Stimulated activated naive B cell treated with anti-CD40 and anti-IgM and Interleukin-4, amounts not matched to agents 10 μg/mL and 1 μg/mL and 100 μg/mL, for 72 hours (primary cell): ENCODE results near the gene MARCHF6.
A peak's percentile ranks its signal among the peaks of the same experiment; 100 is the strongest.

ENCODE experiments used
- ATAC-seq, 2 donors: fragments of 150-1000 bp; cut with Tn5 transposase; replicated peaks; 2 replicates each; pipeline ENCODE4 v1.10.0; 2021; ENCODE audit warnings: moderate library complexity in 1 of 2
- DNase-seq: peaks from one replicate; pipeline ENCODE4 v3.0.0; 2021
- H3K27ac Mint-ChIP-seq: one replicate; pipeline ENCODE4 v1.8.0; 2022; ENCODE audit warnings: mild to moderate bottlenecking, mixed read lengths
- H3K27me3 Mint-ChIP-seq, 2 donors: one replicate each; pipeline ENCODE4 v1.8.0; 2022; ENCODE audit warnings: mixed read lengths in 2 of 2
- H3K36me3 Mint-ChIP-seq, 2 donors: one replicate each; pipeline ENCODE4 v1.8.0; 2022; ENCODE audit warnings: mixed read lengths in 2 of 2, mild to moderate bottlenecking in 1 of 2
- H3K4me1 Mint-ChIP-seq, 2 donors: one replicate each; pipeline ENCODE4 v1.8.0; 2022; ENCODE audit warnings: mixed read lengths in 2 of 2, mild to moderate bottlenecking in 1 of 2
- H3K4me3 Mint-ChIP-seq, 2 donors: one replicate each; pipeline ENCODE4 v1.8.0; 2022; ENCODE audit warnings: mild to moderate bottlenecking in 2 of 2, mixed read lengths in 2 of 2, moderate library complexity in 1 of 2
- H3K9me3 Mint-ChIP-seq, 2 donors: one replicate each; pipeline ENCODE4 v1.8.0; 2022; ENCODE audit warnings: mixed read lengths in 2 of 2, mild to moderate bottlenecking in 1 of 2

The MARCHF6 gene

DNA sequence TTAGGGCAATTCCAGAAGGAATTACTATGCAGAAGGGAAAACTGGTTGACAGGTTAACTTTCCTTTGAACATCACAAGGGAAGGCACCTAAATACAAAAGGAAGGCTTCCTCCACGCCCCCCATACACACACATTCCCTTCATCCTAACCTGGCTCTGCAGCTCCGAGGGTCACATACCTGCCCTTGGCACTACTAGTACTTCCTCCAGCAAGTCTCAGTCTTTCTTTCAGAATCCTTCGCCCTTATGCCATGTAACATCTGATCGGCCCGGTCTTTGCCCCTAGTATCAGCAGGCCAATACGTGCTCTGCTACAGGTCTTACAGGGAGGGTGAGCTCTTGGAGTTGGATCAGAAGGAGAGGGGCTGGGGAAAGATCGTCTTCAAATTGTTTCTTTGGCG lies 1.6 kb upstream of the MARCHF6 start:
- H3K27me3 Mint-ChIP-seq = no peaks in the 10 kb centered on the region
- H3K9me3 Mint-ChIP-seq = no peaks in the 10 kb centered on the region
- H3K4me3 Mint-ChIP-seq = peak overlapping the region; percentile 54 to 94
- DNase-seq = no peak
- H3K4me1 Mint-ChIP-seq = peaks cover 6 to 17% of the 10 kb centered on the region in 2 donors
- peaks cover 0 to 5% of the 10 kb centered on the region in 2 donors for H3K36me3 Mint-ChIP-seq
- ATAC-seq = no peak
- peak overlapping the region; percentile 99 for H3K27ac Mint-ChIP-seq

DNA sequence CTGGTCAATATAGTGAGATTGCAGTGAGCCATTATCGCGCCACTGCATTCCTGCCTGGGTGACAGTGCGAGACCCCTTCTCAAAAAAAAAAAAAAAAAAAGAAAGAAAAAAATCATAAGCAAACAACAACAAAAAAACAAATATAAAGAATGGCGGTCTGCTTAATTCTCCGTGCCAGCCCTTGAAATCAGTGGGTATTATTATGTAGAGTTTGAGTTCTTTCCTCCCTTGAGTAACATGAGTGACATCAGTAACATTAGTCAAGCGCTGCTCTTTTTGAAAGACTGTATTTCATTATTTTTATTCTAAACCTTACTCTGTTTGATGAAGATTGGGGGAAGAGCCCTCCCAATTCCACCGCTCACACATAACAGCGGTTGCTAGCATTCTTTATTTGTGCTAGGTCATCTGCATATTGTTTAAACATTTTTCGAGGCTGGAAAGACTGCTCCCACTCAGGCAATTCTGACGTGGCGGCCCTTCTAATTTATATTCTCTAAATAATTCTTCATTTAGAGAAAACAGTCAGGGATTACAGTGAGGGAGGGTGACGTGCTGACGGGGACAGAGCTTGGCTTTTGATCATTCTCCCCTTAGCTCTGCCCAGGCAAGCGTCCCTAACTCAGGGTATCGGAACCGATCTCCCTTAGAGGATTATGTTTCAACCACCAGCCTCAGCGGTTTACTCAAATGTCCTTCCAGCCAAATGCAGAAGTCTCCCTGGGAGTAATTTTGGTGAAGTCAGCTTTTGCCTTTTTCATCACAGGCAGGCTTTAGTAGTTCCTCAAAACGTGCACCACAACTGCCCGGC lies 860 bp upstream of the MARCHF6 start:
- Mint-ChIP-seq H3K36me3 (peaks cover 0 to 5% of the 10 kb centered on the region in 2 donors), H3K9me3 (no peaks in the 10 kb centered on the region), H3K4me1 (peaks cover 6 to 23% of the 10 kb centered on the region in 2 donors), H3K27ac (peak overlapping the region; percentile 99), H3K4me3 (peak overlapping the region; percentile 88 to 94), H3K27me3 (no peaks in the 10 kb centered on the region)
- ATAC-seq (peak in 1 of 2 donors; percentile 64), DNase-seq (peak; percentile 80)

DNA sequence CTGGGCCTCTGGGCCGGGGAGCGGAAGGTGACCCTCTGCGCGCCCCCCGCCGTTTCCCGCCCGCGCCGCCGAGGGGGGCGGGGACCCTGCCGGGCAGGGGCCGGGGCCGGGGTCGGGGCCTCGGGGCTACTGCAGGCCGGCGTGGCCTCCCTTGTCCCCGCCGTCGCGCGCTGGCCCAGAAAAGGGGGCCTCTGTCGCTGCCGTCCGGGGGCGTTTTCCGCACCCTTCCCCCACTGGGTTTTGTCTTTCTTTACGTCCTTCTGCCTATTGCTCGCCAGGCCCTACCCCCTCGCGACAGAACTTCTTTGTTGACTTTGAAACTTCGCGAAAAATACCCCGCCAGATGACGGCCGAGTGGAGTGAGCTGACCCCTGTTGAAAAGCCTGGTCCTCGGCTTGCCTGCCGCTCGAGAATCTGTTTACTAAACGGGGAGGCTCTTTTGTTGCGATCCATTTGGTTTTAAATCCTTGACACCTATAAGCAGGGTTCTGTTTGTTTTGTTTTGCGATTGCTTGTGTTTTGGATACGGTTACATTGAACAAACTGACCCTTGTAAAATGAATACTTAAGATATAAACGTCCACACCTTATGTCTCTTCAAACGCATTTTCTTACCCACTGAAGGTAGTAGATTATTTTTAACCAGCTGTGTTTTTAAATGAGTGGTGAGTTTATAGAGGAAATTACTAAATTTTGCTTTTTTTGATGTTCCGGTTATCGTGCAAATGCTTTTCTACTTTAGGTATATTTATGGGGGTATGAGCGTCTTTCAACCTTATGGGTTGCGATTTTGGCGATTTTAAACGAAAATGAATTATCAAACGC lies 765 bp downstream of the MARCHF6 start:
- Mint-ChIP-seq H3K9me3 (no peaks in the 10 kb centered on the region), H3K4me1 (peaks cover 14 to 29% of the 10 kb centered on the region in 2 donors), H3K36me3 (peaks cover 3 to 9% of the 10 kb centered on the region in 2 donors), H3K27ac (peak overlapping the region; percentile 99), H3K27me3 (no peaks in the 10 kb centered on the region), H3K4me3 (peak overlapping the region; percentile 94 to 98)
- ATAC-seq (peak; percentile 8 to 18), DNase-seq (peak; percentile 56)

DNA sequence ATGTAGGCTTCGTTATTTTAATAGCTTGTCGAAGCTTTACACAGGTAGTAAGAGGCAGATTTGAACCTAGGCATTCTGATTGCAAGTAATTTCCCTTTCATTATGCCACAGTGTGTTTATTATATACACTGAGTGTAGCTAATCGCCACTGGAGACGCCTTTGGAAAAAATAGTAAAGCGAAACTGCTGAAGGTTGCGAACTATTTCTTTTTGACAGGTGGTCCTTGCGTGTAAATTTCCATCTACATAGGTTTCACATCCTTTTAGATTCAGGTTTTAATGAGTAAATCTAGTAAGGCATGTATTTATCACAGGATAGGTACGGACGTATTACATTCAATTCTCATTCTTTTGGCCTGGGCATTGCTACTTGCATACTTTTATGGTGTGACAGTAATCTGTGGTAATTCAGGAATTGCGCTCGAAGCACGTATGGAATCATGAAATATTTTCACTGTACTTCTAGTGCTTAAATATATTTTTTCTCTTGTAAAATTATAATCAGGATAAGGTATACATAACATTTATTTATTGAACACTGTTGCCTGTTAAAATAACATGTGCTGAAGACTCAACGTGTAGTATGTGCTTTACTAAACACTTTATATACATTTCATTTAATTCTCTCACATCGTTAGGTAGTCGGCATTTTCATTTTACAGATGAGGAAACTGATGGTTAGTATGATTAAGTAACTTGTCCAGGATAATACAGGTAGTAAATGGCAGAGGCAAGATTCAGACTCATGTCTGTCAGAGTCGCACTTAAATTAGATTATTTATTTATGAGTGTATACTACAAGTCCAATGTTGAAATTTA lies 1.8 kb downstream of the MARCHF6 start:
- peaks cover 19 to 37% of the 10 kb centered on the region in 2 donors for H3K4me1 Mint-ChIP-seq

DNA sequence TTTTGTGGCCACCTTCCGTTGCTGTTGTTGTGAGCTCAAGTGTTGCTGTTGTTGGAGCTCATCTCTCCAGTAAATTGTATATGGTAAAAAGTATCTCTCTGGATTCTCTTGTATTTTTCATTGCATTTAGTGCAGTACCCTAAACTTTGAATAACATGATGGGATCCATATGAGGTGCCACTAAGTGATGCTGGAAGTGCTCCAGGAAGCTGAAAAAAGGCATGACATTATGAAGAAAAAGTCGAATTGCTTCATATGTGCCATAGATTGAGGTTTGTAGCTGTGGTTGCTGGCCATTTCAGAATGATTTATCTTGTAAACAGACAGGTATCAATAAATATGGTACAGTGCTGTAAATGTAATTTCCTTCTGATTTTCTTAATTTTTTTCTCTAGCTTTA lies 5.5 kb downstream of the MARCHF6 start:
- ATAC-seq (no peak), DNase-seq (no peak)
- no peaks in the 10 kb centered on the region for H3K9me3 Mint-ChIP-seq
- peaks cover 26 to 56% of the 10 kb centered on the region in 2 donors for H3K4me1 Mint-ChIP-seq
- no peak overlapping the region for H3K27ac Mint-ChIP-seq
- no peaks in the 10 kb centered on the region for H3K27me3 Mint-ChIP-seq
- H3K4me3 Mint-ChIP-seq = no peak overlapping the region
- peaks cover 5 to 17% of the 10 kb centered on the region in 2 donors for H3K36me3 Mint-ChIP-seq

More for the DNA sequence above, 1.8 kb downstream of the MARCHF6 start:
- H3K9me3 Mint-ChIP-seq = no peaks in the 10 kb centered on the region
- peak; percentile 33 for ATAC-seq
- H3K27ac Mint-ChIP-seq = peak overlapping the region; percentile 99
- peak; percentile 36 for DNase-seq
- H3K27me3 Mint-ChIP-seq = no peaks in the 10 kb centered on the region
- peak overlapping the region; percentile 94 to 98 for H3K4me3 Mint-ChIP-seq
- peaks cover 3 to 13% of the 10 kb centered on the region in 2 donors for H3K36me3 Mint-ChIP-seq

DNA sequence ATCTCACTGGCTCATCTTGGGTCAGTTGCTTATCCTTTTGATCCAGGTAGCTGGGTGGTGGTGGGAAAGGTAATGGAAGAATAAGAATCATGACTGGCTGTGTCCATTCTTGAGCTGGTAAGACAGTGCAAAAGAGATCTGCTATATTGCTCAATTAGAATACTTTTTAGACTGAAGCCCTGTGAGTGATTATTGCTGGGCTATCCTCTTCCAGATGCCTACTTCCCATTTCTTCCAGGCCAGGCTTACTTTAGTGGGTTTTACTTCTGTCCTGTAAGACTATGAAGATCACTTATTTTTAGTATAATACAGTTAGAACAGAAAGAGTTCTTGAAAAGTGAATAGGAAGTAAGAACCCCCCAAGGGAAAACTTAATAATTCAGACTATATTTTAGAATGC lies 7.2 kb downstream of the MARCHF6 start:
- DNase-seq (no peak), ATAC-seq (no peak)
- H3K9me3 Mint-ChIP-seq = no peaks in the 10 kb centered on the region
- peaks cover 5 to 12% of the 10 kb centered on the region in 2 donors for H3K36me3 Mint-ChIP-seq
- no peaks in the 10 kb centered on the region for H3K27me3 Mint-ChIP-seq
- H3K4me1 Mint-ChIP-seq = peaks cover 34 to 63% of the 10 kb centered on the region in 2 donors
- no peak overlapping the region for H3K27ac Mint-ChIP-seq
- no peak overlapping the region for H3K4me3 Mint-ChIP-seq

DNA sequence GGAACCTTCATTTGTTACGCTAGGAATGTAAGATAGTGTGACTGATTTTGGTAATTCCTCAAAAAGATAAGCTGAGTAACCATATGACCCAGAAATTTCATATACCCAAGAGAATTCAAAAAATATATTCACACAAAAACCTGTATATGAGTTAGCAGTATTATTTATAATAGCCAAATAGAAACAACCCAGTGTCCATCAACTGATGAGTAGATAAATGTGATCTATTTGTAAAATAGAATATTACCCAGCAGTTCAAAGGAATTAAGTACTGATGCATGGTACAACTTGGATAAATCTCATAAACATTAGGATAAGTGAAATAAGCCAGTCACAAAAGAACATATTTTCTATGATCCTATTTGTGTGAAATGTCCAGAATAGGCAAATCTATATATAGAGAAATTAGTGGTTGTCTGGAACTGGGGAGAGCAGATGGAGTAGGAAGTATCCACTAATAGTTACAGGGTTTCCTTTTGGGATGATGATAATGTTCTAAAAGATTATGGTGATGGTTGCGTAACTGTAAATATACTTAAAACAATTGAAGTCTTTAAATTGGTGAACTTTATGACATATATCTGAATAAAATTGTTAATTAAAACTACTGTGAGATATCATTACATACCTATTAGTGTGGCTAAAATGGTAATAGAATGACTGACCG lies 10.2 kb downstream of the MARCHF6 start:
- Mint-ChIP-seq H3K36me3 (peaks cover 5 to 10% of the 10 kb centered on the region in 2 donors), H3K27me3 (no peaks in the 10 kb centered on the region), H3K27ac (peak overlapping the region; percentile 72), H3K4me1 (peaks cover 40 to 72% of the 10 kb centered on the region in 2 donors), H3K4me3 (no peak overlapping the region), H3K9me3 (no peaks in the 10 kb centered on the region)
- DNase-seq (no peak), ATAC-seq (no peak)

DNA sequence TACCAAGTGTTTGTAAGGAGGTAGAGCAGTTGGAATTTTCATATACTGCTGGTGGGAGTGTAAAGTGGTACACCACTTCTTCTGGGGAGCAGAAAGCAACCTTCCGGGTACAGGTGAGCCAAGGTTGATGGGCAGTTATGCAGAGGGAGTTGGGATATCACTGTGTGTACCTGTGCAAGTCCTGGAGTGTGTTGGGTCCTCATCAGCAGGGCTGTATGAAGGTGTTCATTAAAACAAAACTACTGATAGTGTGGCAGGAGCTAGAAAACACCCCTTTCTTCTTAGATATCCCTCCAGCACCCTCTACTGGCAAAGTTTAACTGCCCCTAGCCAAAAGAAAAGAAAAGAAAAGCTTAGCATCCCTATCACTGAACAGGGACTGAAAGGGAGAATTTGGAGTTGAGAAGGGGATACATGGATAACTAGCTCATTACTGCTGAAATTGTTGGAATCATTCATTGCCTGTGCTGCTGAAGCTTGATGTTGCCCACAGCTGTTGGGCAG lies 10.7 kb downstream of the MARCHF6 start:
- Mint-ChIP-seq H3K27me3 (no peaks in the 10 kb centered on the region), H3K4me1 (peaks cover 41 to 76% of the 10 kb centered on the region in 2 donors), H3K9me3 (no peaks in the 10 kb centered on the region), H3K27ac (peak overlapping the region; percentile 72), H3K36me3 (peaks cover 7 to 14% of the 10 kb centered on the region in 2 donors), H3K4me3 (no peak overlapping the region)
- no peak for ATAC-seq
- no peak for DNase-seq

DNA sequence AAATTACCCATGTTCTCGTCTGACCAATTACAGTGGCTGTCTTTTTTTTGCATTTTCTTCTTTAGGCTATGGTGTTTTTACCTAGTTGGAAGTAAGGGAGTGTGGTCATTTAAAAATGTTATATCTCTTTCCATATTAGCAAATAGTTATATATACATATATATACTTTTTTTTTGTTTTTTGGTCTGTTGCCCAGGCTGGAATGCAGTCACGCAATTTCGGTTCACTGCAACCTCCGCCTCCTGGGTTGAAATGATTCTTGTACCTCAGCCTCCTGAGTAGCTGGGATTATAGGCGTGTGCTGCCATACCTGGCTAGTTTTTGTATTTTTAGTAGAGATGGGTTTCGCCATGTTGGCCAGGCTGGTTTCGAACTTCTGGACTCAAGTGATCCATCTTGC lies 12.3 kb downstream of the MARCHF6 start:
- no peak for DNase-seq
- H3K9me3 Mint-ChIP-seq = no peaks in the 10 kb centered on the region
- peaks cover 35 to 70% of the 10 kb centered on the region in 2 donors for H3K4me1 Mint-ChIP-seq
- H3K27ac Mint-ChIP-seq = no peak overlapping the region
- H3K27me3 Mint-ChIP-seq = no peaks in the 10 kb centered on the region
- ATAC-seq = no peak
- H3K4me3 Mint-ChIP-seq = no peak overlapping the region
- peaks cover 9% of the 10 kb centered on the region in 2 donors for H3K36me3 Mint-ChIP-seq

DNA sequence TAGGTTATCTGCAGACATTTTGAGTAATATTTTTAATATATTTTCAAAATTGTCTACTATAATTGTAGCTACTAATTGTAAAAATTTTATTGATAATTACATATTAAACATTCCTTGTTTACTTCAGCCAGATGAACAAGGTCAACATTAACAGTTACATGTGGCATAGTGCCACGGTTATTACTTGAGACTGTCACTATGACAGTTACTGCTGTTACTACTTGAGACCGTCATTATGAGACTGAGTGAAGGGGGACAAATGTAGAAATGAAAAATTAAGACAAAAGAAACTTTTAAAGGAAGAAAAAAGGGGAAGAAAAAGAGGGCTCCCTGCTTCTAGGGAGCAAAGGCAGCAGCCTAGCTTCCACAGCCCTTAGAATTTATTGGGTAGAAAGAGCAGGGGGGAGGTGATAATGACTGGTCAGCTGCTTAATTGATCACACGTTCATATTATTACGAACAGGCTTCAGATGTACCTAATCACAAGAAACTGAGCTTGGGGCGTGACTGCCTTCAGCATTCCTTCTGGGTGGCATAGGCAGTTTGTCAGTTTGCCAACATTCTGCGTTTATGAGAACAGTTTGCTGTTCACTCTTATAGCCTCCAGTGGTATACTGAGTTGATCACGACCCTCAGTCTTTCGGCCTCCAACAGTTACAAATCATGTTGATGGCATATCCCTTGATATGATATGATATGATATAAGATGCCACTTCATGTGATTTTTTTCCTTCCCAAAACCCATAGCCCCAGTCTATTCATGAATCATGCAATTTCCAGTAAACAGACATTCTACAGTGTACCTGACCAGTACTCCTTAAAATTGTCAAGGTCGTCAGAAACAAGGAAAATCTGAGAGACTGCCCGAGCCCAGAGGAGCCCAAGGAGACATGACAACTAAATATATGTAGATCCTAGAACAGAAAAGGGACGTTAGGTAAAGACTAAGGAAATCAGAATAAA lies 13.1 kb downstream of the MARCHF6 start:
- Mint-ChIP-seq H3K36me3 (peaks cover 11 to 14% of the 10 kb centered on the region in 2 donors), H3K4me3 (no peak overlapping the region), H3K27ac (no peak overlapping the region), H3K27me3 (no peaks in the 10 kb centered on the region), H3K4me1 (peaks cover 35 to 69% of the 10 kb centered on the region in 2 donors), H3K9me3 (peaks cover 2 to 4% of the 10 kb centered on the region in 2 donors)
- ATAC-seq (no peak), DNase-seq (no peak)

DNA sequence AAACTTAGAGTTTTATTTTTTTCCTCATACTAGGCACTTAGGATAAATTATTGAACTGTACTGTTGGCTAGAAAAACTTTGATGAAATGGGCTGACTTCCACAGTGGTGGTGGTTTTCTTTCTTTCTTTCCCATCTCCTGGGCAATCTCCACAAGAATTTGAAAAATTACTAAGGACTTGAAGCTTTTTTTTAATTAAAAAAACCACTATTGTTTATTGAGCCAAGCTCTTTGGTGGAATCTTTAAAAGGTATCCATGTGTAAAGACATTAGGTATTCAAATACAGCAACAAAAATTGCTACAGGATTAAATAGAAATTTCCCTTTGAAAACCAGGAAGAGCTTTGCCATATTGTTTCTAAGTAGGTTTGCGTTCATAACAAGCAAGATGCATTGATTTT lies 14.1 kb downstream of the MARCHF6 start:
- no peak for DNase-seq
- H3K27me3 Mint-ChIP-seq = no peaks in the 10 kb centered on the region
- H3K4me1 Mint-ChIP-seq = peaks cover 32 to 64% of the 10 kb centered on the region in 2 donors
- peaks cover 8 to 10% of the 10 kb centered on the region in 2 donors for H3K36me3 Mint-ChIP-seq
- no peak overlapping the region for H3K27ac Mint-ChIP-seq
- H3K9me3 Mint-ChIP-seq = peaks cover 2 to 4% of the 10 kb centered on the region in 2 donors
- H3K4me3 Mint-ChIP-seq = no peak overlapping the region
- ATAC-seq = no peak

DNA sequence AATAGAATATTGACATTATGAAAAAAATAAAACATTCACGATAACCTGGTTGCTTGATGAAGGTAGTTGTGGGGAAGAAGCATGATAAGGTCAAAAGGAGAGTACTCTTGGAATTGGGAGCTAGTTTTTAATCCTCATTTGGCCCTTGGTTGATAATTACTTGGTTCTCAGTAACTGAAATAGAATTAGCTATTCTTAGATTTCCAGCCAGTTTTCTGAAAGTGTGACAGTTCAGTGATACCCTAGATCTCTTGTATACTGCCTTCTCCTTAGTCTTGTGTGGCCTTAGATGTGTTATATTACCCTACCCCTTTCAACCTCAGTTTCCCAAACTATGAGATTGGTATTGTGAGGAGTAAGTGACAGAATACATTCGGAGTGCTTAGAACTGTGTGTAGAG lies 17.4 kb downstream of the MARCHF6 start:
- Mint-ChIP-seq H3K27me3 (no peaks in the 10 kb centered on the region), H3K9me3 (peaks cover 2 to 4% of the 10 kb centered on the region in 2 donors), H3K4me3 (no peak overlapping the region), H3K27ac (peak overlapping the region; percentile 20), H3K36me3 (peaks cover 16 to 17% of the 10 kb centered on the region in 2 donors), H3K4me1 (peaks cover 38 to 64% of the 10 kb centered on the region in 2 donors)
- DNase-seq (no peak), ATAC-seq (no peak)
